HepG2 (cell line): Measurements from ENCODE around the gene BCL2L1. TPM values are rescaled to one million over a fixed set of nuclear protein-coding genes. Genes with fewer than 3 reads are reported as not detected.

Experiments used
- ARNTL ChIP-seq: sonication (generic); formaldehyde crosslinking; IDR thresholded peaks from 2 replicates; pipeline ENCODE4 v1.4.0; 2020; ENCODE audit warnings: mild to moderate bottlenecking, missing genetic modification reagents
- CHCHD3 ChIP-seq: sonication (generic); formaldehyde crosslinking; IDR thresholded peaks from 2 replicates; pipeline ENCODE4 v1.8.0; 2022; ENCODE audit warnings: mild to moderate bottlenecking, missing genetic modification reagents, moderate library complexity
- FUBP1 ChIP-seq: sonication (generic); formaldehyde crosslinking; IDR thresholded peaks from 2 replicates; pipeline ENCODE4 v1.5.1; 2020; ENCODE audit warnings: missing genetic modification reagents, mild to moderate bottlenecking, borderline replicate concordance
- GATA4 ChIP-seq: sonication (generic); IDR thresholded peaks from 2 replicates; pipeline ENCODE4 v1.6.1; 2016; ENCODE audit warnings: antibody characterized with exemption, low read depth, borderline replicate concordance
- GMEB2 ChIP-seq: IDR thresholded peaks from 2 replicates; pipeline ENCODE4 v1.6.1; 2016; ENCODE audit warnings: missing biosample characterization, missing genetic modification reagents, low read depth
- HNRNPLL ChIP-seq: fragments of 200-400 bp; formaldehyde crosslinking; IDR thresholded peaks from 2 replicates; pipeline ENCODE4 v1.6.1; 2017; ENCODE audit warnings: mild to moderate bottlenecking, low read depth, low read length; ENCODE audit not compliant: poor library complexity, severe bottlenecking
- HNRNPUL1 ChIP-seq: fragments of 200-400 bp; formaldehyde crosslinking; IDR thresholded peaks from 2 replicates; pipeline ENCODE4 v1.6.1; 2017; ENCODE audit warnings: low read depth, mild to moderate bottlenecking, low read length, moderate library complexity
- PHF5A ChIP-seq: IDR thresholded peaks from one replicate; pipeline ENCODE4 v1.6.1; 2018; ENCODE audit warnings: low read depth, missing genetic modification reagents; ENCODE audit not compliant: unreplicated experiment
- SMYD3 ChIP-seq: sonication (generic); formaldehyde crosslinking; IDR thresholded peaks from 2 replicates; pipeline ENCODE4 v1.8.1; 2023; ENCODE audit warnings: mild to moderate bottlenecking, missing genetic modification reagents
- SRF ChIP-seq: IDR thresholded peaks from 2 replicates; pipeline ENCODE4 v1.6.1; 2011; ENCODE audit warnings: mild to moderate bottlenecking, low read depth, low read length, moderate library complexity
- SSRP1 ChIP-seq: IDR thresholded peaks from 2 replicates; pipeline ENCODE4 v1.6.1; 2016; ENCODE audit warnings: control low read depth
- TARDBP ChIP-seq: sonication (generic); formaldehyde crosslinking; IDR thresholded peaks from 2 replicates; pipeline ENCODE4 v1.8.0; 2022; ENCODE audit warnings: mild to moderate bottlenecking, missing genetic modification reagents
- ZBTB2 ChIP-seq: sonication (generic); formaldehyde crosslinking; IDR thresholded peaks from 2 replicates; pipeline ENCODE4 v1.8.0; 2022; ENCODE audit warnings: low read depth, missing genetic modification reagents
- ZNF12 ChIP-seq: sonication (generic); formaldehyde crosslinking; IDR thresholded peaks from 2 replicates; pipeline ENCODE4 v1.5.0; 2020; ENCODE audit warnings: missing genetic modification reagents
- ZNF17 ChIP-seq: sonication (generic); formaldehyde crosslinking; IDR thresholded peaks from 2 replicates; pipeline ENCODE4 v1.5.0; 2020; ENCODE audit warnings: mild to moderate bottlenecking, missing genetic modification reagents
- ZNF24 ChIP-seq: fragments of 450-650 bp; IDR thresholded peaks from 2 replicates; pipeline ENCODE4 v1.6.1; 2017; ENCODE audit warnings: antibody characterized with exemption, mild to moderate bottlenecking
- ZNF253 ChIP-seq: sonication (generic); formaldehyde crosslinking; IDR thresholded peaks from 2 replicates; pipeline ENCODE4 v1.8.0; 2022; ENCODE audit warnings: mild to moderate bottlenecking, missing genetic modification reagents, borderline replicate concordance
- ZNF362 ChIP-seq: sonication (generic); formaldehyde crosslinking; IDR thresholded peaks from 2 replicates; pipeline ENCODE4 v1.4.0; 2020; ENCODE audit warnings: missing genetic modification reagents, mild to moderate bottlenecking, borderline replicate concordance
- ZNF660 ChIP-seq: sonication (generic); formaldehyde crosslinking; IDR thresholded peaks from 2 replicates; pipeline ENCODE4 v1.5.1; 2020; ENCODE audit warnings: mild to moderate bottlenecking, low read depth, missing genetic modification reagents, borderline replicate concordance
- ZNF747 ChIP-seq: sonication (generic); formaldehyde crosslinking; IDR thresholded peaks from 2 replicates; pipeline ENCODE4 v1.8.1; 2023; ENCODE audit warnings: missing genetic modification reagents, mild to moderate bottlenecking, borderline replicate concordance
- ZNF761 ChIP-seq: sonication (generic); formaldehyde crosslinking; conservative IDR thresholded peaks from 2 replicates; pipeline ENCODE4 v1.4.0; 2020; ENCODE audit warnings: mild to moderate bottlenecking, missing genetic modification reagents
- ZNF773 ChIP-seq: sonication (generic); formaldehyde crosslinking; IDR thresholded peaks from 2 replicates; pipeline ENCODE4 v1.4.0; 2020; ENCODE audit warnings: missing genetic modification reagents, borderline replicate concordance
- ZNF879 ChIP-seq: sonication (generic); formaldehyde crosslinking; IDR thresholded peaks from 2 replicates; pipeline ENCODE4 v1.8.1; 2023; ENCODE audit warnings: missing genetic modification reagents
- ZSCAN22 ChIP-seq: sonication (generic); formaldehyde crosslinking; IDR thresholded peaks from 2 replicates; pipeline ENCODE4 v1.4.0; 2020; ENCODE audit warnings: mild to moderate bottlenecking, missing genetic modification reagents
- polyA plus RNA-seq, 8 experiments: library from polyadenylated mRNA; depleted of rRNA in 3 of 8; stranded (reverse) in 7 of 8; unstranded in 1 of 8; fragments of >200 nt; fragmentation: Illumina TruSeq in 4 of 8; extraction: Trizol in 4 of 8; gene quantifications; 2 replicates each; pipeline versions ENCODE4 v1.2.1 to v1.2.3, GENCODE V29; 2011 to 2016; ENCODE audit warnings: low read depth in 4 of 8, missing spikeins in 1 of 8, mixed read lengths in 1 of 8; ENCODE audit not compliant: insufficient read depth in 1 of 8
- total RNA-seq, 5 experiments: library from RNA; depleted of rRNA; stranded (reverse); fragments of >200 nt; fragmentation: Illumina TruSeq; extraction: Trizol; gene quantifications; 2 replicates each; pipeline ENCODE4 v1.2.3, GENCODE V29; 2016; ENCODE audit warnings: low read depth in 1 of 5

BCL2L1 gene
- total and polyA plus RNA-seq, 2 of the 13 experiments (the other 11 are each of a cell fraction or from before 2014, with no cell fraction given) = 164 to 258 TPM

- peak; percentile 31; the same call in 1 of the 2 replicates for TF ChIP-seq ZNF253 (CRISPR knock-in tag)
- TF ChIP-seq ZNF773 = peak; percentile 52; the same call in 1 of the 2 replicates
- peak; percentile 53 for TF ChIP-seq ZNF12 (CRISPR knock-in tag)
- TF ChIP-seq SSRP1 (CRISPR knock-in tag) = no peak
- TF ChIP-seq PHF5A = no peak
- peak; percentile 91 for TF ChIP-seq HNRNPLL
- peak; percentile 76; the same call in 1 of the 2 replicates for TF ChIP-seq ARNTL
- TF ChIP-seq ZNF660 (CRISPR knock-in tag) = no peak
- peak; percentile 95; the same call in 1 of the 2 replicates for TF ChIP-seq ZNF747 (CRISPR knock-in tag)
- peak; percentile 93 for TF ChIP-seq ZBTB2 (CRISPR knock-in tag)
- TF ChIP-seq GMEB2 (CRISPR knock-in tag) = peak; percentile 52; the same call in 1 of the 2 replicates
- TF ChIP-seq ZNF761 (CRISPR knock-in tag) = peak; percentile 60; the same call in 1 of the 2 replicates
- TF ChIP-seq FUBP1 (CRISPR knock-in tag) = 0 out of 2 replicates have a peak, but pooled peaks have one; percentile 11
- TF ChIP-seq ZNF362 = peak; percentile 70
- TF ChIP-seq ZNF879 = peak; percentile 55
- no peak for TF ChIP-seq ZNF17 (CRISPR knock-in tag)
- no peak for TF ChIP-seq ZNF24
- no peak for TF ChIP-seq CHCHD3 (CRISPR knock-in tag)
- no peak for TF ChIP-seq HNRNPUL1
- TF ChIP-seq TARDBP (CRISPR knock-in tag) = peak; percentile 92; the same call in 1 of the 2 replicates
- no peak; the same call in 1 of the 2 replicates for TF ChIP-seq ZSCAN22 (CRISPR knock-in tag)
- peak; percentile 99 for TF ChIP-seq SMYD3 (CRISPR knock-in tag)
- TF ChIP-seq GATA4 = 0 out of 2 replicates have a peak, but pooled peaks have one; percentile 35
- no peak; the same call in 1 of the 2 replicates for TF ChIP-seq SRF
Measured at GRCh38 chr20:31738729-31739549, 16.3 kb upstream of the BCL2L1 start, which contains the start of gene TPX2 (continued).
